IPS DF 6.9 (cell line): Measurements from ENCODE around the gene CORO2B.

ENCODE experiments used
- DNase-seq: peaks from one replicate; pipeline ENCODE4 v3.0.0-alpha.2; 2013; ENCODE audit warnings: low read depth, low spot score
- H3K27ac ChIP-seq: one replicate; pipeline ENCODE4 v1.5.1; 2013; ENCODE audit warnings: low read length, control low read depth
- H3K27me3 ChIP-seq: 2 replicates; pipeline ENCODE4 v1.6.1; 2013; ENCODE audit warnings: mild to moderate bottlenecking, low read length; ENCODE audit not compliant: control insufficient read depth, insufficient read depth
- H3K36me3 ChIP-seq: 2 replicates; pipeline ENCODE4 v1.6.1; 2013; ENCODE audit warnings: low read length; ENCODE audit not compliant: control insufficient read depth, insufficient read depth
- H3K4me1 ChIP-seq: 2 replicates; pipeline ENCODE4 v1.6.1; 2013; ENCODE audit warnings: low read length; ENCODE audit not compliant: control insufficient read depth, insufficient read depth
- H3K4me3 ChIP-seq: 2 replicates; pipeline ENCODE4 v1.5.1; 2013; ENCODE audit warnings: mild to moderate bottlenecking, low read length
- H3K9me3 ChIP-seq: 2 replicates; pipeline ENCODE4 v1.6.1; 2013; ENCODE audit warnings: low read length, inconsistent platforms; ENCODE audit not compliant: control insufficient read depth, insufficient read depth
- WGBS: extraction: QIAGEN DNeasy Blood & Tissue Kit; methylation state at CpG from one replicate; pipeline ENCODE4 v1.1.7; 2013; ENCODE audit warnings: mixed read lengths, missing lambda C conversion rate; ENCODE audit not compliant: insufficient read length, insufficient coverage; 5-methylcytosine and 5-hydroxymethylcytosine counted together

CORO2B gene

GRCh38 chr15:68658641-68659358 lies 80.0 kb downstream of the CORO2B start:
- H3K27ac ChIP-seq = no peak overlapping the region
- H3K4me1 ChIP-seq = no peaks in the 10 kb centered on the region
- H3K4me3 ChIP-seq = no peak overlapping the region
- DNase-seq = no peak
- H3K36me3 ChIP-seq = no peaks in the 10 kb centered on the region
- H3K27me3 ChIP-seq = no peaks in the 10 kb centered on the region
- H3K9me3 ChIP-seq = no peaks in the 10 kb centered on the region; the same call in 1 of the 2 replicates
- WGBS = no CpG with 5 or more reads among the region's 8 CpGs

- Histone ChIP-seq H3K4me3 (no peak overlapping the region), H3K27me3 (no peaks in the 10 kb centered on the region), H3K9me3 (no peaks in the 10 kb centered on the region; the same call in 1 of the 2 replicates), H3K36me3 (no peaks in the 10 kb centered on the region), H3K4me1 (peaks cover 7% of the 10 kb centered on the region; the same call in 1 of the 2 replicates), H3K27ac (no peak overlapping the region)
- DNase-seq = no peak
- no CpG with 5 or more reads among the region's 1 CpG for WGBS
These were observed 84.7 kb downstream of the CORO2B start for GRCh38 chr15:68663526-68663925.

- H3K36me3 ChIP-seq = no peaks in the 10 kb centered on the region
- peaks cover 7% of the 10 kb centered on the region; the same call in 1 of the 2 replicates for H3K4me1 ChIP-seq
- H3K27ac ChIP-seq = no peak overlapping the region
- no peaks in the 10 kb centered on the region for H3K27me3 ChIP-seq
- WGBS = no CpG with 5 or more reads among the region's 6 CpGs
- no peaks in the 10 kb centered on the region; the same call in 1 of the 2 replicates for H3K9me3 ChIP-seq
- DNase-seq = no peak
- H3K4me3 ChIP-seq = no peak overlapping the region
These were observed 87.5 kb downstream of the CORO2B start for GRCh38 chr15:68666120-68666811.

- no CpG with 5 or more reads among the region's 12 CpGs for WGBS
- DNase-seq = no peak
- no peak overlapping the region for H3K27ac ChIP-seq
- no peak overlapping the region for H3K4me3 ChIP-seq
- H3K27me3 ChIP-seq = no peaks in the 10 kb centered on the region
- H3K9me3 ChIP-seq = no peaks in the 10 kb centered on the region; the same call in 1 of the 2 replicates
- peaks cover 7% of the 10 kb centered on the region; the same call in 1 of the 2 replicates for H3K4me1 ChIP-seq
- H3K36me3 ChIP-seq = no peaks in the 10 kb centered on the region
These were observed 88.1 kb downstream of the CORO2B start for GRCh38 chr15:68666812-68667450.

- Histone ChIP-seq H3K36me3 (no peaks in the 10 kb centered on the region), H3K4me1 (peaks cover 7% of the 10 kb centered on the region; the same call in 1 of the 2 replicates)
- WGBS = no CpG with 5 or more reads among the region's 18 CpGs
These were observed 89.2 kb downstream of the CORO2B start for GRCh38 chr15:68667800-68668625.

GRCh38 chr15:68668926-68669600 lies 90.3 kb downstream of the CORO2B start:
- DNase-seq = no peak
- no peak overlapping the region for H3K27ac ChIP-seq
- peaks cover 7% of the 10 kb centered on the region; the same call in 1 of the 2 replicates for H3K4me1 ChIP-seq
- H3K27me3 ChIP-seq = no peaks in the 10 kb centered on the region
- H3K36me3 ChIP-seq = no peaks in the 10 kb centered on the region
- no peak overlapping the region for H3K4me3 ChIP-seq
- WGBS = no CpG with 5 or more reads among the region's 11 CpGs
- no peaks in the 10 kb centered on the region for H3K9me3 ChIP-seq

More at GRCh38 chr15:68667800-68668625, 89.2 kb downstream of the CORO2B start:
- DNase-seq = no peak
- no peak overlapping the region for H3K4me3 ChIP-seq
- H3K9me3 ChIP-seq = no peaks in the 10 kb centered on the region; the same call in 1 of the 2 replicates
- no peaks in the 10 kb centered on the region for H3K27me3 ChIP-seq
- H3K27ac ChIP-seq = no peak overlapping the region

- WGBS = no CpG with 5 or more reads among the region's 4 CpGs
- H3K4me1 ChIP-seq = 0 out of 2 replicates have a peak, but pooled peaks cover under 1% of the 10 kb centered on the region
- no peak for DNase-seq
- no peak overlapping the region for H3K27ac ChIP-seq
- H3K27me3 ChIP-seq = no peaks in the 10 kb centered on the region
- no peak overlapping the region for H3K4me3 ChIP-seq
- H3K9me3 ChIP-seq = no peaks in the 10 kb centered on the region
- H3K36me3 ChIP-seq = no peaks in the 10 kb centered on the region
These were observed 93.5 kb downstream of the CORO2B start for GRCh38 chr15:68672251-68672650.

GRCh38 chr15:68672781-68673205 lies 94.0 kb downstream of the CORO2B start:
- Histone ChIP-seq H3K27me3 (no peaks in the 10 kb centered on the region), H3K9me3 (no peaks in the 10 kb centered on the region), H3K27ac (no peak overlapping the region), H3K36me3 (no peaks in the 10 kb centered on the region), H3K4me3 (no peak overlapping the region), H3K4me1 (no peaks in the 10 kb centered on the region)
- WGBS = no CpG with 5 or more reads among the region's 4 CpGs
- DNase-seq = no peak

- H3K9me3 ChIP-seq = no peaks in the 10 kb centered on the region
- no peaks in the 10 kb centered on the region for H3K27me3 ChIP-seq
- H3K27ac ChIP-seq = no peak overlapping the region
- no peaks in the 10 kb centered on the region for H3K4me1 ChIP-seq
- no peaks in the 10 kb centered on the region for H3K36me3 ChIP-seq
- H3K4me3 ChIP-seq = no peak overlapping the region
- DNase-seq = no peak
- no CpG with 5 or more reads among the region's 5 CpGs for WGBS
These were observed 96.2 kb downstream of the CORO2B start for GRCh38 chr15:68674975-68675374.
